ENCODE data around the gene HELQ. TPM values are rescaled to one million over a fixed set of nuclear protein-coding genes. Genes with fewer than 3 reads are reported as not detected.
"Not testable (repeated sequence)": the region's sequence is repeated elsewhere in the genome, so short reads cannot be mapped to it uniquely, and the experiment has no call there.

Gene HELQ
- total and polyA plus RNA-seq, 4 donors, result 5.8 to 10.0 (median 6.7) TPM

DNA sequence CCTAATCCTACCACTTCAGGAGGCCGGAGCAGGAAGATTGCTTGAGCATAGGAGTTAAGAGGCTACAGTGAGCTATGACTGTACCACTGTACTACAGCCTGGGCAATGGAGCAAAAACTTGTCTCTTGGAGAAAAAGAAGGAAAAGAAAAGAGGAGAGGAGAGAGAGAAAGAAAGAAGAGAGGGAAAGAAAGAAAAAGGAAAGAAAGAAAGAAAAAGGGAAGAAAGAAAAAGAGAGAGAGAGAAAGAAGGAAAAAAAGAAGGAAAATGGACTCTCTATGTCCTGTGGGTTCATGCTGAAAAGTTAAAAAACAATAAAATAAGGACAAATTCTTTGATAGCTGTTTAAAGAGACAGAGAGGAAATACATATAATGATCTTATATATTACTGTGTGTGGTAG lies 42.6 kb upstream of the HELQ start:
- Histone ChIP-seq H3K36me3 (ENCODE audit: control insufficient read depth in 4 of 4, insufficient read depth in 3 of 4, low read depth in 1 of 4, low read length in 3 of 4) (no peaks in the 10 kb centered on the region), H3K27me3 (ENCODE audit: control insufficient read depth in 4 of 4, insufficient read depth in 4 of 4, low read length in 3 of 4) (no peaks in the 10 kb centered on the region), H3K27ac (ENCODE audit: low read depth in 1 of 2, low read length in 2 of 2) (no peak overlapping the region), H3K9ac (ENCODE audit: low read depth in 1 of 2, low read length in 2 of 2) (no peak overlapping the region), H3K9me3 (ENCODE audit: control insufficient read depth in 4 of 4, low read length in 3 of 4) (no peaks in the 10 kb centered on the region), H3K4me3 (ENCODE audit: low read depth in 1 of 3, low read length in 3 of 3) (no peak overlapping the region), H3K4me1 (ENCODE audit: control insufficient read depth in 4 of 4, insufficient read depth in 4 of 4, low read length in 3 of 4) (no peaks in the 10 kb centered on the region)
- 93% methylated on average over 1 of the region's 1 CpG for WGBS
- no peak for DNase-seq (ENCODE audit: low spot score)
- TF ChIP-seq YY1 (IDR thresholded peaks at IDR 0.05) (no peak), RXRA (IDR thresholded peaks at IDR 0.05) (no peak)

DNA sequence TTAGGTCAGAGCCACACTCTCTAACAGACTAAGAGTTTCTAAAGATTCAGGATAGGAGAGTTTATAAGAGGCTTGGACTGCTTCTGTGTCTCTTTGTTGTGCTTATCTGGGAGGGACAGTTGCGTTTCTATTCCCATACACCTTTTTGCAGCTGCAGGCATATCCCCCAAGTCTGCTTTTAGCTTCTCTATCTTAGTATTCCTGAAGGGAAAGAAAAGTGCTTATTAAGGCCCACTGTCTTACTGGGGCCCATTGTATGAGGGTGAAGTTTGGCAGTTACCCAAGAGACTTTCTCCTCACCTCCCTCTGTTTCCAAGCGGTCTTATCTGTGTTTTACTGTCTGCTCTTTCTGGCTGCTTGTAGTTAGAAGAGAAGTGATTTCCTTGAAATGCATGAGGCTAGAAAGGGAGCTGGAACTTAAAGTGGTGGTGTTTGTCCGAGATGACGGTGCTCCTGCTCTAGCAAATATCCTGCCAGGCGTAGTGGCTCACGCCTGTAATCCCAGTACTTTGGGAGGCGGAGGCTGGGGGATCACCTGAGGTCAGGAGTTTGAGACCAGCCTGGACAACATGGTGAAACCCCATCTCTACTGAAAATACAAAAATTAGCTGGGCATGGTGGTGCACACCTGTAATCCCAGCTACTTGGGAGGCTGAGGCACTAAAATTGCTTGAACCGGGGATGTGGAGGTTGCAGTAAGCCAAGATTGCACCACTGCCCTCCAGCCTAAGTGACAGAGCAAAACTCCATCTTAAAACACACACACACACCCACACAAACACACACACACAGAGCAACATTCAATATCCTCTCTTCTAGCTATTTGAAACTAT lies 40.7 kb upstream of the HELQ start:
- not testable (repeated sequence) for H3K9me3 ChIP-seq (ENCODE audit: control insufficient read depth in 4 of 4, low read length in 3 of 4); H3K36me3 ChIP-seq (ENCODE audit: control insufficient read depth in 4 of 4, insufficient read depth in 3 of 4, low read depth in 1 of 4, low read length in 3 of 4); H3K4me3 ChIP-seq (ENCODE audit: low read depth in 1 of 3, low read length in 3 of 3); H3K9ac ChIP-seq (ENCODE audit: low read depth in 1 of 2, low read length in 2 of 2); H3K27me3 ChIP-seq (ENCODE audit: control insufficient read depth in 4 of 4, insufficient read depth in 4 of 4, low read length in 3 of 4); H3K4me1 ChIP-seq (ENCODE audit: control insufficient read depth in 4 of 4, insufficient read depth in 4 of 4, low read length in 3 of 4); H3K27ac ChIP-seq (ENCODE audit: low read depth in 1 of 2, low read length in 2 of 2); DNase-seq (ENCODE audit: low spot score)
- WGBS, result 83% methylated on average over 8 of the region's 8 CpGs

DNA sequence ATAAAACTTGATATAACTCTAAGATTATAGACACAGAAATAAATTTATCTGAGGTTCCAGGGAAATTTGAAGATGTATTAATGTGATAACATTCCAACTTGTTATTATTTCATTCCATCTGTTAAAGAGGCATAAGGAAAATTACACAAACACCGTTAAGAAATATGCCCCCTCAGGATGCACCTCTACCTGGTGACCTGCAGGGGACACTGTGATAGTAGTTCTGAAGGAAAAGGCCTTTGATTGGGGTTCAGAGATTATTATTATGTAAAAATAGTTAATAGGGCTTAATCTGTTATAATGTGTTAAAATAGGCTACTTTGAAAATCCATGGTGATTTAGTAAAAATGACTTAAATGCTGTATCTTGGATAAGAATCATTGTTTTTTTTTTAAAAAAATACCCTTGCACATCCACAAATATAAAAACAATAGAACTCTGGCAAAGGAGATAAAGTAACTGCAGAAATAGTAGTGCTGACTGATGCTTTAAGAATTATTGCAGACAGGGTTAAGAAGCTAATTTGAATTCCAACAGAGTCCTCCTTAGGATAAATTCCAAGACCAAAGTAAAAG lies 35.3 kb upstream of the HELQ start:
- Histone ChIP-seq H3K9me3 (ENCODE audit: control insufficient read depth in 4 of 4, low read length in 3 of 4) (no peaks in the 10 kb centered on the region), H3K4me1 (ENCODE audit: control insufficient read depth in 4 of 4, insufficient read depth in 4 of 4, low read length in 3 of 4) (peaks cover 4 to 7% (median 5%) of the 10 kb centered on the region in 4 donors), H3K27me3 (ENCODE audit: control insufficient read depth in 4 of 4, insufficient read depth in 4 of 4, low read length in 3 of 4) (no peaks in the 10 kb centered on the region), H3K4me3 (ENCODE audit: low read depth in 1 of 3, low read length in 3 of 3) (no peak overlapping the region), H3K27ac (ENCODE audit: low read depth in 1 of 2, low read length in 2 of 2) (no peak overlapping the region), H3K36me3 (ENCODE audit: control insufficient read depth in 4 of 4, insufficient read depth in 3 of 4, low read depth in 1 of 4, low read length in 3 of 4) (no peaks in the 10 kb centered on the region), H3K9ac (ENCODE audit: low read depth in 1 of 2, low read length in 2 of 2) (no peak overlapping the region)
- DNase-seq (ENCODE audit: low spot score), result no peak
- WGBS, result 18% methylated on average over 1 of the region's 1 CpG
- TF ChIP-seq, protein P1, sequence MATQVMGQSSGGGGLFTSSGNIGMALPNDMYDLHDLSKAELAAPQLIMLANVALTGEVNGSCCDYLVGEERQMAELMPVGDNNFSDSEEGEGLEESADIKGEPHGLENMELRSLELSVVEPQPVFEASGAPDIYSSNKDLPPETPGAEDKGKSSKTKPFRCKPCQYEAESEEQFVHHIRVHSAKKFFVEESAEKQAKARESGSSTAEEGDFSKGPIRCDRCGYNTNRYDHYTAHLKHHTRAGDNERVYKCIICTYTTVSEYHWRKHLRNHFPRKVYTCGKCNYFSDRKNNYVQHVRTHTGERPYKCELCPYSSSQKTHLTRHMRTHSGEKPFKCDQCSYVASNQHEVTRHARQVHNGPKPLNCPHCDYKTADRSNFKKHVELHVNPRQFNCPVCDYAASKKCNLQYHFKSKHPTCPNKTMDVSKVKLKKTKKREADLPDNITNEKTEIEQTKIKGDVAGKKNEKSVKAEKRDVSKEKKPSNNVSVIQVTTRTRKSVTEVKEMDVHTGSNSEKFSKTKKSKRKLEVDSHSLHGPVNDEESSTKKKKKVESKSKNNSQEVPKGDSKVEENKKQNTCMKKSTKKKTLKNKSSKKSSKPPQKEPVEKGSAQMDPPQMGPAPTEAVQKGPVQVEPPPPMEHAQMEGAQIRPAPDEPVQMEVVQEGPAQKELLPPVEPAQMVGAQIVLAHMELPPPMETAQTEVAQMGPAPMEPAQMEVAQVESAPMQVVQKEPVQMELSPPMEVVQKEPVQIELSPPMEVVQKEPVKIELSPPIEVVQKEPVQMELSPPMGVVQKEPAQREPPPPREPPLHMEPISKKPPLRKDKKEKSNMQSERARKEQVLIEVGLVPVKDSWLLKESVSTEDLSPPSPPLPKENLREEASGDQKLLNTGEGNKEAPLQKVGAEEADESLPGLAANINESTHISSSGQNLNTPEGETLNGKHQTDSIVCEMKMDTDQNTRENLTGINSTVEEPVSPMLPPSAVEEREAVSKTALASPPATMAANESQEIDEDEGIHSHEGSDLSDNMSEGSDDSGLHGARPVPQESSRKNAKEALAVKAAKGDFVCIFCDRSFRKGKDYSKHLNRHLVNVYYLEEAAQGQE (IDR thresholded peaks at IDR 0.05), result no peak
- TF ChIP-seq RXRA (IDR thresholded peaks at IDR 0.05) (no peak), RAD21 (IDR thresholded peaks at IDR 0.05) (peak; percentile 34 to 62), YY1 (IDR thresholded peaks at IDR 0.05) (no peak)
- TF ChIP-seq, protein P2, sequence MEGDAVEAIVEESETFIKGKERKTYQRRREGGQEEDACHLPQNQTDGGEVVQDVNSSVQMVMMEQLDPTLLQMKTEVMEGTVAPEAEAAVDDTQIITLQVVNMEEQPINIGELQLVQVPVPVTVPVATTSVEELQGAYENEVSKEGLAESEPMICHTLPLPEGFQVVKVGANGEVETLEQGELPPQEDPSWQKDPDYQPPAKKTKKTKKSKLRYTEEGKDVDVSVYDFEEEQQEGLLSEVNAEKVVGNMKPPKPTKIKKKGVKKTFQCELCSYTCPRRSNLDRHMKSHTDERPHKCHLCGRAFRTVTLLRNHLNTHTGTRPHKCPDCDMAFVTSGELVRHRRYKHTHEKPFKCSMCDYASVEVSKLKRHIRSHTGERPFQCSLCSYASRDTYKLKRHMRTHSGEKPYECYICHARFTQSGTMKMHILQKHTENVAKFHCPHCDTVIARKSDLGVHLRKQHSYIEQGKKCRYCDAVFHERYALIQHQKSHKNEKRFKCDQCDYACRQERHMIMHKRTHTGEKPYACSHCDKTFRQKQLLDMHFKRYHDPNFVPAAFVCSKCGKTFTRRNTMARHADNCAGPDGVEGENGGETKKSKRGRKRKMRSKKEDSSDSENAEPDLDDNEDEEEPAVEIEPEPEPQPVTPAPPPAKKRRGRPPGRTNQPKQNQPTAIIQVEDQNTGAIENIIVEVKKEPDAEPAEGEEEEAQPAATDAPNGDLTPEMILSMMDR (IDR thresholded peaks at IDR 0.05; ENCODE audit: low read depth, low read length, missing input control), result peak; percentile 53
